H1 (cell line): ENCODE measurements around the gene C3orf18. TPM values are rescaled to one million over a fixed set of nuclear protein-coding genes. Genes with fewer than 3 reads are reported as not detected.
A peak's percentile ranks its signal among the peaks of the same experiment; 100 is the strongest.

Experiments
- CTCF ChIA-PET: fragments of 300-600 bp; sonication (Branson Sonifier 250); formaldehyde crosslinking; loops from one replicate; lab custom pipeline; 2021; ENCODE audit not compliant: partially characterized antibody; lab: Charles Lee
- POLR2A ChIA-PET: fragments of 300-600 bp; sonication (Branson Sonifier 250); formaldehyde crosslinking; loops from one replicate; lab custom pipeline; 2021; ENCODE audit warnings: inconsistent platforms; ENCODE audit not compliant: partially characterized antibody; lab: Charles Lee
- DNase-seq, 2 experiments: peaks; one replicate each; pipeline versions ENCODE4 v3.0.0 to v3.0.0-alpha.2; 2010 to 2022; ENCODE audit warnings: low spot score in 2 of 2, low read depth in 1 of 2, mixed read lengths in 1 of 2
- FAIRE-seq: peaks from 2 replicates; lab custom pipeline; 2011; peaks lifted over from hg19 to GRCh38; lab: Jason Lieb, UNC
- H2AFZ ChIP-seq: 2 replicates; pipeline ENCODE4 v1.8.1; 2012; ENCODE audit warnings: low read length, inconsistent platforms
- H2AK5ac ChIP-seq: 2 replicates; pipeline ENCODE4 v1.6.1; 2013; ENCODE audit warnings: low read depth, low read length
- H2BK120ac ChIP-seq: replicated peaks from 2 replicates; pipeline ENCODE3; 2013; ENCODE audit warnings: low read depth, low read length, inconsistent platforms
- H2BK12ac ChIP-seq: 2 replicates; pipeline ENCODE4 v1.6.1; 2013; ENCODE audit warnings: low read depth, low read length
- H2BK15ac ChIP-seq: 2 replicates; pipeline ENCODE4 v1.6.1; 2013; ENCODE audit warnings: low read length
- H2BK20ac ChIP-seq: 2 replicates; pipeline ENCODE4 v1.6.1; 2013; ENCODE audit warnings: low read length
- H2BK5ac ChIP-seq: 2 replicates; pipeline ENCODE4 v1.6.1; 2013; ENCODE audit warnings: low read depth, low read length
- H3K14ac ChIP-seq: 2 replicates; pipeline ENCODE4 v1.6.1; 2013; ENCODE audit warnings: inconsistent platforms; ENCODE audit not compliant: insufficient read length
- H3K18ac ChIP-seq: 2 replicates; pipeline ENCODE4 v1.6.1; 2013; ENCODE audit warnings: low read length; ENCODE audit errors: extremely low read depth
- H3K23ac ChIP-seq: 2 replicates; pipeline ENCODE4 v1.6.1; 2013; ENCODE audit warnings: inconsistent platforms; ENCODE audit not compliant: insufficient read length
- H3K23me2 ChIP-seq: 2 replicates; pipeline ENCODE4 v1.6.1; 2013; ENCODE audit warnings: low read depth, low read length
- H3K27ac ChIP-seq: 2 replicates; pipeline ENCODE4 v1.6.1; 2011; ENCODE audit warnings: low read depth, low read length, inconsistent platforms
- H3K27me3 ChIP-seq, 4 experiments: replicated peaks in 1 of 4; 1 replicate in 1 of 4; 2 replicates in 3 of 4; pipeline versions ENCODE4 v1.6.1 to v1.8.1; 2011 to 2013; ENCODE audit warnings: low read length in 3 of 4, mild to moderate bottlenecking in 3 of 4, inconsistent platforms in 2 of 4, mixed read lengths in 2 of 4, moderate library complexity in 1 of 4; ENCODE audit not compliant: control insufficient read depth in 3 of 4, insufficient read depth in 3 of 4; ENCODE audit errors: extremely low read depth in 1 of 4
- H3K36me3 ChIP-seq, 4 experiments: 2 replicates each; pipeline versions ENCODE4 v1.6.1 to v1.8.1; 2011 to 2013; ENCODE audit warnings: mild to moderate bottlenecking in 4 of 4, low read length in 3 of 4, moderate library complexity in 2 of 4, control low read depth in 1 of 4, inconsistent platforms in 1 of 4; ENCODE audit not compliant: insufficient read depth in 4 of 4, control insufficient read depth in 2 of 4
- H3K4ac ChIP-seq: replicated peaks from 2 replicates; pipeline ENCODE3; 2013; ENCODE audit warnings: low read length, low read depth, mixed read lengths, inconsistent platforms; ENCODE audit not compliant: insufficient read length
- H3K4me1 ChIP-seq, 4 experiments: replicated peaks in 1 of 4; 1 replicate in 1 of 4; 2 replicates in 3 of 4; pipeline versions ENCODE4 v1.6.1 to v1.8.1; 2011 to 2013; ENCODE audit warnings: low read length in 3 of 4, inconsistent platforms in 2 of 4, mixed read lengths in 1 of 4; ENCODE audit not compliant: insufficient read depth in 4 of 4, control insufficient read depth in 3 of 4
- H3K4me2 ChIP-seq, 2 experiments: 2 replicates each; pipeline versions ENCODE4 v1.6.1 to v1.8.1; 2011 to 2013; ENCODE audit warnings: low read depth in 2 of 2, low read length in 2 of 2, control low read depth in 1 of 2, inconsistent platforms in 1 of 2, mild to moderate bottlenecking in 1 of 2; ENCODE audit not compliant: insufficient read depth in 1 of 2
- H3K4me3 ChIP-seq, 4 experiments: fragments of 200-600, 300-600 bp in 1 of 4; sonication (generic), shearing (Covaris generic), sonication (Bioruptor Twin) in 1 of 4; 2 replicates each; pipeline versions ENCODE4 v1.5.1 to v1.8.1; 2011 to 2016; ENCODE audit warnings: low read length in 4 of 4, low read depth in 3 of 4, control low read depth in 2 of 4, inconsistent platforms in 2 of 4, mild to moderate bottlenecking in 2 of 4, mixed read lengths in 1 of 4, moderate library complexity in 1 of 4; ENCODE audit not compliant: insufficient read depth in 2 of 4; ENCODE audit errors: extremely low read depth in 1 of 4
- H3K56ac ChIP-seq: replicated peaks from 2 replicates; pipeline ENCODE3; 2013; ENCODE audit warnings: low read depth, mild to moderate bottlenecking, mixed read lengths, low read length, inconsistent platforms; ENCODE audit not compliant: insufficient read length
- H3K79me1 ChIP-seq: 2 replicates; pipeline ENCODE4 v1.6.1; 2013; ENCODE audit warnings: low read depth, low read length, control low read depth
- H3K79me2 ChIP-seq, 2 experiments: 2 replicates each; pipeline versions ENCODE4 v1.6.1 to v1.8.1; 2012 to 2013; ENCODE audit warnings: low read length in 2 of 2, mild to moderate bottlenecking in 2 of 2, inconsistent platforms in 1 of 2; ENCODE audit not compliant: insufficient read depth in 2 of 2, control insufficient read depth in 1 of 2
- H3K9ac ChIP-seq, 4 experiments: replicated peaks in 1 of 4; 1 replicate in 1 of 4; 2 replicates in 3 of 4; pipeline versions ENCODE4 v1.6.1 to v1.8.1; 2011 to 2013; ENCODE audit warnings: low read depth in 3 of 4, low read length in 3 of 4, control low read depth in 2 of 4, mild to moderate bottlenecking in 2 of 4, moderate library complexity in 2 of 4, inconsistent platforms in 1 of 4; ENCODE audit errors: extremely low read depth in 1 of 4
- H3K9me3 ChIP-seq, 2 experiments: 2 replicates each; pipeline versions ENCODE4 v1.6.1 to v1.8.1; 2012 to 2013; ENCODE audit warnings: mild to moderate bottlenecking in 2 of 2, moderate library complexity in 2 of 2, control low read depth in 1 of 2, inconsistent platforms in 1 of 2, low read depth in 1 of 2, low read length in 1 of 2, mixed read lengths in 1 of 2; ENCODE audit not compliant: insufficient read depth in 2 of 2
- H4K20me1 ChIP-seq, 2 experiments: replicated peaks in 1 of 2; 2 replicates each; pipeline versions ENCODE3 to v1.8.1; 2011 to 2013; ENCODE audit warnings: inconsistent platforms in 2 of 2, low read length in 2 of 2, mild to moderate bottlenecking in 1 of 2; ENCODE audit not compliant: insufficient read depth in 2 of 2, control insufficient read depth in 1 of 2
- H4K5ac ChIP-seq: 2 replicates; pipeline ENCODE4 v1.6.1; 2013; ENCODE audit warnings: low read length, low read depth, mixed read lengths, inconsistent platforms; ENCODE audit not compliant: insufficient read length
- H4K8ac ChIP-seq: 2 replicates; pipeline ENCODE4 v1.8.0; 2013; ENCODE audit warnings: mild to moderate bottlenecking, moderate library complexity, low read length, inconsistent platforms; ENCODE audit not compliant: insufficient read depth; ENCODE audit errors: extremely low read depth
- H4K91ac ChIP-seq: replicated peaks from 2 replicates; pipeline ENCODE3; 2013; ENCODE audit warnings: low read length, mixed read lengths, inconsistent platforms; ENCODE audit not compliant: insufficient read length
- CBX8 ChIP-seq: fragments of 300-800, 300-1000 bp; sonication (generic); IDR thresholded peaks from 2 replicates; pipeline ENCODE4 v1.7.1; 2016; ENCODE audit warnings: low read depth, low read length, borderline replicate concordance
- CEBPB ChIP-seq: IDR thresholded peaks from 2 replicates; pipeline ENCODE4 v1.6.1; 2012; ENCODE audit warnings: low read depth, low read length
- CHD1 ChIP-seq: IDR thresholded peaks from 2 replicates; pipeline ENCODE4 v1.6.1; 2012; ENCODE audit warnings: low read depth, low read length, improper control_type of control experiment
- SIRT6 ChIP-seq: IDR thresholded peaks from one replicate; pipeline ENCODE4 v1.7.1; 2012; ENCODE audit warnings: low read length, inconsistent platforms
- SP1 ChIP-seq: IDR thresholded peaks from 2 replicates; pipeline ENCODE4 v1.6.1; 2011; ENCODE audit warnings: low read depth, low read length
- WGBS, 2 experiments: shearing (Covaris generic) in 1 of 2; methylation state at CpG; one replicate each; pipeline versions ENCODE4 v1.1.6 to v1.1.7; 2013 to 2015; ENCODE audit warnings: low lambda C conversion rate in 2 of 2, mixed read lengths in 2 of 2, inconsistent platforms in 1 of 2, low coverage in 1 of 2, missing lambda C conversion rate in 1 of 2; ENCODE audit not compliant: insufficient replicate concordance in 2 of 2, insufficient coverage in 1 of 2, insufficient read length in 1 of 2; ENCODE audit errors: extremely low coverage in 1 of 2, missing lambda C conversion rate in 1 of 2; 5-methylcytosine and 5-hydroxymethylcytosine counted together
- polyA plus RNA-seq, 7 experiments: library from polyadenylated mRNA; depleted of rRNA in 3 of 7; stranded (reverse) in 5 of 7; unstranded in 2 of 7; fragments of >200 nt in 5 of 7; fragments of 200-250 nt in 2 of 7; gene quantifications; 1 replicate in 5 of 7; 2 replicates in 1 of 7; 4 replicates in 1 of 7; pipeline versions ENCODE4 v1.2.1 to v1.2.3, GENCODE V29; 2011 to 2013; ENCODE audit warnings: missing spikeins in 2 of 7, mixed read lengths in 2 of 7
- total RNA-seq: library from RNA; stranded (reverse); fragmentation: NEBNext Ultra II Directional; extraction: Animal tissue kit (Norgen Biotek cat#: 25700); gene quantifications from 2 replicates; pipeline ENCODE4 v1.2.1, GENCODE V29; 2021

C3orf18 gene
- total and polyA plus RNA-seq, 2 of the 8 experiments (the other 6 are each of a cell fraction or from before 2014, with no cell fraction given): 7.5 to 15.0 TPM

- H2BK12ac ChIP-seq: peak overlapping the region; percentile 53; the same call in 1 of the 2 replicates
- H2AFZ ChIP-seq: no peak overlapping the region
- peaks cover 0 to 4% (median 2%) of the 10 kb centered on the region in 4 experiments; a peak in 2 of 7 replicates for H3K27me3 ChIP-seq
- FAIRE-seq: no peak
- peak overlapping the region; percentile 10 for H2BK15ac ChIP-seq
- H3K56ac ChIP-seq: no peak overlapping the region
- no peak overlapping the region for H3K27ac ChIP-seq
- no peaks in the 10 kb centered on the region for H4K20me1 ChIP-seq
- H3K4me2 ChIP-seq: no peak overlapping the region
- H2BK20ac ChIP-seq: no peak overlapping the region
- H3K4ac ChIP-seq: no peak overlapping the region
- H2BK5ac ChIP-seq: peak overlapping the region; percentile 71
- 90% methylated on average over 3 of the region's 5 CpGs; no CpG with 5 or more reads in 1 of the 2 experiments for WGBS, 2 experiments
- peak overlapping the region; percentile 32 for H2AK5ac ChIP-seq
- no peak overlapping the region for H4K8ac ChIP-seq
- no peak overlapping the region for H4K5ac ChIP-seq
- no peaks in the 10 kb centered on the region for H3K79me2 ChIP-seq
- H2BK120ac ChIP-seq: no peak overlapping the region
- H3K23ac ChIP-seq: no peak overlapping the region
- H3K14ac ChIP-seq: no peak overlapping the region
- H3K9me3 ChIP-seq: no peaks in the 10 kb centered on the region
- peaks cover 6 to 18% (median 12%) of the 10 kb centered on the region in 4 experiments for H3K4me1 ChIP-seq
- no peak overlapping the region for H3K18ac ChIP-seq
- peak overlapping the region; percentile 68 for H4K91ac ChIP-seq
- no peak overlapping the region for H3K4me3 ChIP-seq
- no peaks in the 10 kb centered on the region for H3K79me1 ChIP-seq
- no peaks in the 10 kb centered on the region for H3K36me3 ChIP-seq
- TF ChIP-seq SIRT6 (no peak), CEBPB (no peak), SP1 (no peak), CHD1 (no peak), CBX8 (no peak)
- TF ChIP-seq, all 59 proteins: peak for 0
- Histone ChIP-seq H3K23me2 (no peaks in the 10 kb centered on the region; the same call in 1 of the 2 replicates), H3K9ac (no peak overlapping the region)
- DNase-seq: no peak
- ChIA-PET CTCF (interaction anchor here (0.8 to 24.6 kb wide), 11 partner anchors 13 to 167 kb away, joined by 3 to 473 read pairs (median 15); partner anchors contain the start of gene CACNA2D2), POLR2A (interaction anchor here (1.1 kb wide), 1 partner anchor 13 kb away, joined by 6 read pairs; no protein-coding TSS in a partner anchor)
Observed at GRCh38 chr3:50536471-50537180, 30.9 kb downstream of the C3orf18 start.
